ENCODE measurements around the gene PEAR1. TPM values are rescaled to one million over a fixed set of nuclear protein-coding genes. Genes with fewer than 3 reads are reported as not detected.

Gene PEAR1
- total RNA-seq, 1 donor from 2014 or later = 50.7 TPM

DNA sequence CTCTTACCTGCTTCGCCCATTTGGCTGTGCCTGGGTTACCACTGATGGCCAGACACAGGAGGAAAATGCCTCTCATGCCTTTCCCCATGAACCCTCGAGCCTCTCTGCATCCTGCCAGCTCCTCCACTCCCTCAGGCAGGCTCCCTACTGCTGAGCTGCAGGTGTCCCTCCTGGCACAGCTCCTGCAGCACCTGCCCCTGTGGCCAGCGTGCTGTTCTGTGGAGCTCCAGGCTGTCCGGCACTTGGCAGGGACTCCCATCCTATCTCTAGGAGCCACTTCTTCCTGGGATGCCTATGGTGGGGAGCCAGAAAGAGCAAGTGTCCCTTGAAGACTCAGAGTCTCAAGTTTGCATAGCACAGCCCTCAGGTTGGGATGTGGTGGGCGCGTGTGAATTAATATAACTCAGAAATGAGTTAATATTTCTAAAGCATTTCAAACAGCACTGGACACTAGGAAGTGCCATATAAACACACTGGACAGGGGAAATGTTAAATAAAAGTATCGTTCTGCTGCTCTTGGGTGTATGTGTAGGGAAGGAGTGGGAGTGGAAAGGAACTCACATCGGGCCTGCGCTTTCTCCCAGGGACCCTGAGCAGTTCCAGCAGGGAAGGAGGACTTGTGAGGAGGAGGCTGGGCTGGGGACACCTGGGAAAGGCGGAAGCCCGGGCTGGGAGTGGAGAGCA lies 29.6 kb downstream of the PEAR1 start:
- Mint-ChIP-seq H3K4me3 (ENCODE audit: unreplicated experiment) (peak overlapping the region; percentile 85), H3K27ac (ENCODE audit: unreplicated experiment) (peak overlapping the region; percentile 26), H3K36me3 (ENCODE audit: low read depth, unreplicated experiment) (peaks cover 11% of the 10 kb centered on the region), H3K4me1 (ENCODE audit: unreplicated experiment) (peaks cover 20% of the 10 kb centered on the region), H3K27me3 (ENCODE audit: unreplicated experiment) (peaks cover 41% of the 10 kb centered on the region), H3K9me3 (ENCODE audit: unreplicated experiment) (no peaks in the 10 kb centered on the region)
- DNase-seq (ENCODE audit: low spot score) = no peak
- TF ChIP-seq, protein P1, sequence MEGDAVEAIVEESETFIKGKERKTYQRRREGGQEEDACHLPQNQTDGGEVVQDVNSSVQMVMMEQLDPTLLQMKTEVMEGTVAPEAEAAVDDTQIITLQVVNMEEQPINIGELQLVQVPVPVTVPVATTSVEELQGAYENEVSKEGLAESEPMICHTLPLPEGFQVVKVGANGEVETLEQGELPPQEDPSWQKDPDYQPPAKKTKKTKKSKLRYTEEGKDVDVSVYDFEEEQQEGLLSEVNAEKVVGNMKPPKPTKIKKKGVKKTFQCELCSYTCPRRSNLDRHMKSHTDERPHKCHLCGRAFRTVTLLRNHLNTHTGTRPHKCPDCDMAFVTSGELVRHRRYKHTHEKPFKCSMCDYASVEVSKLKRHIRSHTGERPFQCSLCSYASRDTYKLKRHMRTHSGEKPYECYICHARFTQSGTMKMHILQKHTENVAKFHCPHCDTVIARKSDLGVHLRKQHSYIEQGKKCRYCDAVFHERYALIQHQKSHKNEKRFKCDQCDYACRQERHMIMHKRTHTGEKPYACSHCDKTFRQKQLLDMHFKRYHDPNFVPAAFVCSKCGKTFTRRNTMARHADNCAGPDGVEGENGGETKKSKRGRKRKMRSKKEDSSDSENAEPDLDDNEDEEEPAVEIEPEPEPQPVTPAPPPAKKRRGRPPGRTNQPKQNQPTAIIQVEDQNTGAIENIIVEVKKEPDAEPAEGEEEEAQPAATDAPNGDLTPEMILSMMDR (IDR thresholded peaks at IDR 0.05; ENCODE audit: unreplicated experiment) = no peak

DNA sequence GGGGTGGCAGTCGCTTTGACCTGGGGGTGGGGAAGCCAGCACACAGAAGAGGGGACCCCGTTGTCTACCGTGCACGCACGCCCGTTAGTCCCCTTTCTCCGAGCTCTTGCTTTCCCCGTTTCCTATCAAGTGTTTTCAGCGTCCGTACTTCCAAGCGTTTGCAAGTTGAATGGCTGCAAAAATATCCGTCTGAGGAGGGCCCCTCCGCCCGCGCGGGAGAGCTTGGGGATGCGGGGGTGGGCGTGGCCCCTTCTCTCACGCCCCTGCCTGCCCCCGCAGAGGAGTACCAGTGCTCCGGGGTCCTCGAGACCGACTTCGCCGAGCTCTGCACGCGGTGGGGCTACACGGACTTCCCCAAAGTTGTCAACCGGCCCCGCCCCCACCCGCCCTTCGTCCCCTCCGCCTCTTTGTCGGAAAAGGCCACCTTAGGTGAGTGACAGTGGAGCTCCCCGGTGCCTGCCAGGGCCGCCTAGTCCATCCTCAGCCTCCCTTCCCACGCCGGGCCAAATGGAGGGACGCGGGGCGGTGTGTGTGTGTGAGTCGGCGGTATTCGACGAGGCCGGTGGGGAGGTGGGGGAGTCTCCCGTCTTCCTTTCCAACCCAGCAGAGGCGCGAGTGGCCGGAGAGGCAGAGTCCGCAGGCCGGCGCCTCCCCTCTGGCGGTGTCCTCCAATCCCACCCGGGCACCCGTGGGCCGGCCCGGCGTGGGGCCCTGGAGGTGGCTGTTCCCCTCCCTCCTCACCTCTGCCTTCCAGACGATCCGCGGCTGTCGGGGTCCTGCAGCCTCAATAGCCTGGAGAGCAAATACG lies 30.4 kb downstream of the PEAR1 start:
- TF ChIP-seq, protein P1 (IDR thresholded peaks at IDR 0.05; ENCODE audit: unreplicated experiment) = no peak
- H3K27me3 Mint-ChIP-seq (ENCODE audit: unreplicated experiment) = peaks cover 47% of the 10 kb centered on the region
- peak; percentile 32 for DNase-seq (ENCODE audit: low spot score)
- H3K27ac Mint-ChIP-seq (ENCODE audit: unreplicated experiment) = no peak overlapping the region
- H3K4me3 Mint-ChIP-seq (ENCODE audit: unreplicated experiment) = peak overlapping the region; percentile 85
- H3K4me1 Mint-ChIP-seq (ENCODE audit: unreplicated experiment) = peaks cover 22% of the 10 kb centered on the region
- peaks cover 5% of the 10 kb centered on the region for H3K36me3 Mint-ChIP-seq (ENCODE audit: low read depth, unreplicated experiment)
- no peaks in the 10 kb centered on the region for H3K9me3 Mint-ChIP-seq (ENCODE audit: unreplicated experiment)

DNA sequence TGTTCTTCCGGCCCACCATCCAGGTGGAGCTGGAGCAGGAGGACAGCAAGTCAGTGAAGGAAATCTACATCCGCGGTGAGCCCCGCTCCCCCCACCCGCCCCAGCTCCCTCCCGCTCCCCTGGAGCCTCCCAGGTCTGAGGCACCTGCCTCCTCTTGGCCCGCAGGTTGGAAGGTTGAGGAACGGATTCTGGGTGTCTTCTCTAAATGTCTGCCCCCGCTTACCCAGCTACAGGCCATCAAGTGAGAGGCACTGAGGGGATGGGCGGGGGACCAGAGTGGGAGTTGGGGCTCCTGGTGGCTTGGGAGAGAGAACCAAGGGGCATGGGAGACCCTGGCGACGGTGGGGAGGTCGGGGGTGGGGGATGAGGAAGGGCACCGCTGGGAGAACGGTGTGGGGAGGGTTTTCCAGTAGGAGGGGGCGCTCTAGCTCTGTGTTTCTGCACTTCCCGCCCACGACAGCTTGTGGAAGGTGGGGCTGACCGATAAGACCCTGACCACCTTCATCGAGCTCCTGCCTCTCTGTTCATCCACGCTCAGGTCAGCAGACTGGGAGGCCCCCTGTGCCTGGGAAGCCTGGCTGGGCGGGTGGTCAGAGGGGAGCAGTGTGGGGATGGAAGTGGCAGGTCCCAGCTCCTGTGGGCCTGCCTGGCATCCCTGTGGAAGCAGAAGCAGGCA lies 31.1 kb downstream of the PEAR1 start:
- DNase-seq (ENCODE audit: low spot score) = no peak

DNA sequence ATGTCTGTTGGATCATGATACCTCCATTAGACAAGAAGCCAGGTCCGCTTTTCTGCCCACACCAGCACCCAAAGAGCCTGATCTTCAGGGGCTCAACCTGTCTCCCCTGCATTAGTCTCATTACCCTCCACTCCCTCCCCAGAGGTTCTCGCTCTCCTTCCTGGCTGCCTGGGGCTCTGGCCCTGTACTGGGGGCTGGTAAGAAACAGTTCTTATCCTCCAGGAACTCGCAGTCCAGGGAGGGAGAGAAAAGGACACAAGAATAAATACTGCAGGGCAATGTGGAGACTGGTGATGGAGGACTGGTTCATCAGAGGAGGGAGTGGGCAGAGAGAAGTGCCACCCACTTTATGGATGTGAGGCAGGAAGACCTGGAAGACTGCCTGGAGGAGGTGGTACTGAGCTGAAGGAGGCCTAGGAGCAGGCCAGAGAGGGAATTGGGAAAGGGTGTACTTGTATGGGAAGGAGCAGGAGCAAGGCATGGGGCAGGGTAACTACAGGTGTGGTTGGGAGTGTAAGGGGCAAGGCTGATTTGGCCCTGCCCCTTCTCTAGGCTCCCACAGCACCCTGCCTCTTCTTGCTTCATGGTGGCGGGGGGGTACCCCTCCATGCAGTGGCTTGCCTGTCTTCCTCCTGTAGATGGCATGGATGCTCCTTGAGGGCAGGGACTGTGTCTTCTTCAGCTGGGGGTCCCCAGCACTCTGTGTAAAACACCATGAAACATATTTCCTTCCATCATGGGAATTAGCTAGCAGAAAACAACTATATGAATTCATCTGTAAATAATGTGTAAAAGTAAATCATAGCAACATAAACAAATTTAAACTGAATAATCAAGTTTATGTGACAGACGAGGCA lies 31.9 kb downstream of the PEAR1 start:
- TF ChIP-seq, protein P1 (IDR thresholded peaks at IDR 0.05; ENCODE audit: unreplicated experiment) = no peak
- Mint-ChIP-seq H3K4me3 (ENCODE audit: unreplicated experiment) (peak overlapping the region; percentile 63), H3K9me3 (ENCODE audit: unreplicated experiment) (no peaks in the 10 kb centered on the region), H3K4me1 (ENCODE audit: unreplicated experiment) (peaks cover 22% of the 10 kb centered on the region), H3K27ac (ENCODE audit: unreplicated experiment) (no peak overlapping the region), H3K36me3 (ENCODE audit: low read depth, unreplicated experiment) (peaks cover 5% of the 10 kb centered on the region), H3K27me3 (ENCODE audit: unreplicated experiment) (peaks cover 50% of the 10 kb centered on the region)
- no peak for DNase-seq (ENCODE audit: low spot score)

More for the DNA sequence above, 31.1 kb downstream of the PEAR1 start:
- Mint-ChIP-seq H3K36me3 (ENCODE audit: low read depth, unreplicated experiment) (peaks cover 5% of the 10 kb centered on the region), H3K9me3 (ENCODE audit: unreplicated experiment) (no peaks in the 10 kb centered on the region), H3K27ac (ENCODE audit: unreplicated experiment) (no peak overlapping the region), H3K27me3 (ENCODE audit: unreplicated experiment) (peaks cover 47% of the 10 kb centered on the region), H3K4me1 (ENCODE audit: unreplicated experiment) (peaks cover 22% of the 10 kb centered on the region), H3K4me3 (ENCODE audit: unreplicated experiment) (no peak overlapping the region)
- TF ChIP-seq, protein P1 (IDR thresholded peaks at IDR 0.05; ENCODE audit: unreplicated experiment) = no peak

Data from endothelial cell (in vitro differentiated cells).